Measurements from ENCODE around the gene CCNL2.
A peak's percentile ranks its signal among the peaks of the same experiment; 100 is the strongest.

The CCNL2 gene

GRCh38 chr1:1356796-1357401, 42.2 kb downstream of the CCNL2 start:
- ChIA-PET POLR2A (interaction anchor here (1.1 to 2.2 kb wide), 2 partner anchors 9 to 66 kb away, joined by 3 to 8 read pairs; no protein-coding TSS in a partner anchor), CTCF (interaction anchor here (0.7 to 3.3 kb wide), 5 partner anchors 9 to 14 kb away, joined by 3 to 27 read pairs (median 4); no protein-coding TSS in a partner anchor)
- TF ChIP-seq, protein P1, sequence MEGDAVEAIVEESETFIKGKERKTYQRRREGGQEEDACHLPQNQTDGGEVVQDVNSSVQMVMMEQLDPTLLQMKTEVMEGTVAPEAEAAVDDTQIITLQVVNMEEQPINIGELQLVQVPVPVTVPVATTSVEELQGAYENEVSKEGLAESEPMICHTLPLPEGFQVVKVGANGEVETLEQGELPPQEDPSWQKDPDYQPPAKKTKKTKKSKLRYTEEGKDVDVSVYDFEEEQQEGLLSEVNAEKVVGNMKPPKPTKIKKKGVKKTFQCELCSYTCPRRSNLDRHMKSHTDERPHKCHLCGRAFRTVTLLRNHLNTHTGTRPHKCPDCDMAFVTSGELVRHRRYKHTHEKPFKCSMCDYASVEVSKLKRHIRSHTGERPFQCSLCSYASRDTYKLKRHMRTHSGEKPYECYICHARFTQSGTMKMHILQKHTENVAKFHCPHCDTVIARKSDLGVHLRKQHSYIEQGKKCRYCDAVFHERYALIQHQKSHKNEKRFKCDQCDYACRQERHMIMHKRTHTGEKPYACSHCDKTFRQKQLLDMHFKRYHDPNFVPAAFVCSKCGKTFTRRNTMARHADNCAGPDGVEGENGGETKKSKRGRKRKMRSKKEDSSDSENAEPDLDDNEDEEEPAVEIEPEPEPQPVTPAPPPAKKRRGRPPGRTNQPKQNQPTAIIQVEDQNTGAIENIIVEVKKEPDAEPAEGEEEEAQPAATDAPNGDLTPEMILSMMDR (IDR thresholded peaks at IDR 0.05; ENCODE audit: insufficient read depth, low read length, missing control alignments), result no peak
- peak overlapping the region; percentile 85 for H3K4me3 ChIP-seq (ENCODE audit: low read depth, low read length)
- no peak for DNase-seq (ENCODE audit: low read depth, low spot score)

DNA sequence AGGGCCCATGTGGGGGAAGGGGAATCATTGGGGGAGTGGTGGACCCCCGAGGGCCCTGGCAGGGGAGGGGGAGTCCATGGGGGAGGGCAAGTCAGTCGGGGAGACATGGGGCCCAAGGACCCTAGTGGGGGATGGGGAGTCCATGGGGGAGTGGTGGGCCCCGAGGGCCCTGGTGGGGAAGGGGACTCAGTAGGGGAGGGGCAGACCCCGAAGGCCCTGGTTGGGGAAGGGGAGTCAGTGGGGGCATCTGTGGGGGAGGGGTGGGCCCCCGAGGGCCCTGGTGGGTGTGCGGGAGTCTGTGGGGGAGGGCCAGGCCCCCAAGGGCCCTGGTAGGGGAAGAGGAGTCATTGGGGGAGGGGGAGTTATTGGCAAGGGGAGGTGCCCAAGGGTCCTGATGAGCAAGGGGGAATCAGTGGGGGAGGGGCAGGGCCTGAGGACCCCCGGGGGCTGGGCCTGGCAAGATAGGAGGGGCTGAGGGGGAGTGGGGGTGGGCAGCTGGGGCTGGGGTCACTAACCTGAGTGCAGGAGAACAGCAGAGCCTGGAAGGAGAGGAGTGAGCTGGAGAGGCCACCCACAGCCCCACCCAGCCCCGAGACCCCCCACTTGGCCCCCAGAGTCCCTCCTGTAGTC, 42.9 kb downstream of the CCNL2 start:
- no peak for DNase-seq (ENCODE audit: low read depth, low spot score)
- ChIA-PET CTCF (interaction anchor here (3.3 kb wide), 1 partner anchor 15 kb away, joined by 27 read pairs; no protein-coding TSS in a partner anchor), POLR2A (no interaction called here)
- peak overlapping the region; percentile 85 for H3K4me3 ChIP-seq (ENCODE audit: low read depth, low read length)
- TF ChIP-seq, protein P1 (IDR thresholded peaks at IDR 0.05; ENCODE audit: insufficient read depth, low read length, missing control alignments), result no peak

GRCh38 chr1:1355416-1355815, 43.7 kb downstream of the CCNL2 start:
- no peak for DNase-seq (ENCODE audit: low read depth, low spot score)
- TF ChIP-seq, protein P1 (IDR thresholded peaks at IDR 0.05; ENCODE audit: insufficient read depth, low read length, missing control alignments), result no peak
- POLR2A ChIA-PET, result interaction anchor here (1.0 kb wide), 1 partner anchor 9 kb away, joined by 3 read pairs; no protein-coding TSS in a partner anchor
- H3K4me3 ChIP-seq (ENCODE audit: low read depth, low read length), result peak overlapping the region; percentile 85
- CTCF ChIA-PET, result interaction anchor here (1.0 kb wide), 1 partner anchor 16 kb away, joined by 3 read pairs; no protein-coding TSS in a partner anchor

DNA sequence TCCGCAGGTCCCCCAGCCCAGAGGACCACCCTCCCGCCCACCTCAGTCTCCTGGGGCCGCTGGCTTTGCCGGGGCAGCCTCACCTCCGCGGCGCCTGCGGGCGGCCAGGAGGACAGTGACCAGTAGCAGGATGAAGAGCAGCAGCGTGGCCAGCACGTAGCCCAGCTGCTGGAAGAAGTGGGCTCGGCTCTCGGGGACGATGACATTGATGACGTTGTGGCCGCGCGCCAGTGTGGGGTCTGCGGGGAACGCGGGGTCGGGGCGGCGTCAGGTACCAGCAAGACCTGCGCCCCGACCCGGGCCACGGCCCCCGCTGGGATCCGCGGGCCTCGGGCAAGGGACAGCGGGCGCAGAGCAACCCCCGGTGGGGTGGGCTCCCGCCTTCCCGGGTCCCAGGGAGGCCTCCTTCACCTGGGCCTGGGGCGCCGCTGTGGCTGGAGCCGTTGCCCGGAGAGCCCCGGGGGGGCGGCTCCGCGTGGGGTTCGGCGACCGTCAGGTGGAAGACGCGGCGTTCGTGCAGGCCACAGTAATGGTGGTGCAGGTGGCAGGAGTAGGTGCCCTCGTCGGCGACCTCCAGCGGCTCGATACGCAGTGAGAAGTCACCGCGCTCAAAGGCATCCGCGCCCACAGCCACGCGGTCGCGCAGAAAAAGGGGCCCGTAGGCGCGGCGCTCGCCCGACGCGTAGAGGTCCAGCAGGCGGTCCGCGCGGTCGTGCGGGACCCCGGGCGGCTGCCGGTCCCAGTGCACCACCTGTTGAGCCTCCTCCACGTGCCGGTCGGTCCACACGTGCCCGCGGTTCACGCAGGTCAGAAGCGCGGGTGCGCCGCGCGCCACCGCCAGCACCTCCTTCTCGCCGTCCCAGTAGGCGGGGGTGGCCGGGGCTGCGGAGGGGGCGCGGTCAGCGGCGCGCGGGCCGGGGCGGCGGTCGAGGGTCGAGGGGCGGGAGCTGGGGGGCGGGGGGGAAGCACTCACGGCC, 44.6 kb downstream of the CCNL2 start:
- peak overlapping the region; percentile 85 for H3K4me3 ChIP-seq (ENCODE audit: low read depth, low read length)
- POLR2A ChIA-PET, result interaction anchor here (1.0 kb wide), 1 partner anchor 9 kb away, joined by 3 read pairs; no protein-coding TSS in a partner anchor
- no peak for DNase-seq (ENCODE audit: low read depth, low spot score)
- CTCF ChIA-PET, result interaction anchor here (1.0 kb wide), 1 partner anchor 17 kb away, joined by 3 read pairs; no protein-coding TSS in a partner anchor
- TF ChIP-seq, protein P1 (IDR thresholded peaks at IDR 0.05; ENCODE audit: insufficient read depth, low read length, missing control alignments), result no peak

DNA sequence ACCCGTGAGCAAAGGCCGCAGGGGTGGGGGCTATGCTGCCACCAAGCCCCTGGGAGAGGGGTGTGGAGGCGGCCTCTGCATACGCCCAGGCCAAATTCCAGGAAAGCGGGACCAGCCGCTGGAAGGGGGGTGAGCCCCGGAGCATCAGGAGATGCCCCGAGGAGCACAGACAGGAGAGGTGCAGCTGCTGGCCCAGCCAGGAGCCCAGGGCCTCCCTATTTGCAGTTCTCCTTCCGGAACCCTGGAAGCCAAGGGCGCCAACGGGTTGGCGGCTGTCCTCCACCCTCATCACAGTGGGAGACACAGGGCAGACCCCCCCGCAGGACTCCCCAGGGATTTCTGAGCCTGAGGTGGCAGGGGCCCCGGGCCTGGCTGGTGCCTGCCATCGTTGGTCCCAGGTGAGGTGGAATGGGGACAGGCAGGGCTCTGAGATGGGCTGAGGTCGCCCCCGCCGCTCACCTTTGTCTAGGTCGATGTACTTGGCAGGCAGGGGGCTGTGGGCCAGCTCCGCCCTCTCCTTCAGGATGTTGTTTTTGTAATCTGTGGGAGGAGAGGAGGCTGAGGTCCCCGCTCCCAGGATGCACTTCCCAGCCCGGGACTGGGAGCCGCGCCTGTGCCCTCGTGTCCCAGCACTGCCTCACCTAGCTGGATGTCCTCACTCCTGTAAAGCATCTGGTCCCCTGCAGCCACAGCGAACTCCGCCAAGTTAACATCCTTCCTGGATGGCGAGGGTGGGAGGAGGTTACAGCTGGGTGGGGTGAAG, 45.6 kb downstream of the CCNL2 start:
- ChIA-PET POLR2A (no interaction called here), CTCF (interaction anchor here (2.4 kb wide), 2 partner anchors 18 to 21 kb away, joined by 10 to 13 read pairs; partner anchors contain the start of gene AURKAIP1)
- TF ChIP-seq, protein P1 (IDR thresholded peaks at IDR 0.05; ENCODE audit: insufficient read depth, low read length, missing control alignments), result no peak
- peak overlapping the region; percentile 13 for H3K4me3 ChIP-seq (ENCODE audit: low read depth, low read length)
- no peak for DNase-seq (ENCODE audit: low read depth, low spot score)
